Jurkat, Clone E6-1 (cell line): ENCODE measurements around the gene PRKCE.

Experiments used
- DNase-seq: peaks from one replicate; pipeline ENCODE4 v3.0.0-alpha.2; 2011; ENCODE audit warnings: low read depth, low spot score
- H3K4me3 ChIP-seq: 2 replicates; pipeline ENCODE4 v1.5.1; 2011; ENCODE audit warnings: mild to moderate bottlenecking, low read length, control low read depth, moderate library complexity

The PRKCE gene

GRCh38 chr2:45736757-45737704 is 85.6 kb downstream of the PRKCE start:
- no peak overlapping the region for H3K4me3 ChIP-seq
- no peak for DNase-seq

GRCh38 chr2:45739796-45740485 is 88.5 kb downstream of the PRKCE start:
- DNase-seq = no peak
- H3K4me3 ChIP-seq = no peak overlapping the region

- no peak overlapping the region for H3K4me3 ChIP-seq
- DNase-seq = no peak
Observed at GRCh38 chr2:45741161-45741850, 89.8 kb downstream of the PRKCE start.

- no peak overlapping the region for H3K4me3 ChIP-seq
- no peak for DNase-seq
Observed at GRCh38 chr2:45743531-45744396, 92.3 kb downstream of the PRKCE start.

GRCh38 chr2:45745231-45745630 is 93.8 kb downstream of the PRKCE start:
- no peak for DNase-seq
- no peak overlapping the region for H3K4me3 ChIP-seq

GRCh38 chr2:45746888-45747287 is 95.4 kb downstream of the PRKCE start:
- no peak overlapping the region for H3K4me3 ChIP-seq

GRCh38 chr2:45747363-45747762 is 95.9 kb downstream of the PRKCE start:
- H3K4me3 ChIP-seq = no peak overlapping the region
- no peak for DNase-seq

More at GRCh38 chr2:45746888-45747287, 95.4 kb downstream of the PRKCE start:
- no peak for DNase-seq

GRCh38 chr2:45748239-45748638 is 96.8 kb downstream of the PRKCE start:
- no peak for DNase-seq
- no peak overlapping the region for H3K4me3 ChIP-seq

GRCh38 chr2:45750001-45750400 is 98.5 kb downstream of the PRKCE start:
- no peak overlapping the region for H3K4me3 ChIP-seq
- no peak for DNase-seq

- H3K4me3 ChIP-seq = no peak overlapping the region
- no peak for DNase-seq
Observed at GRCh38 chr2:45750484-45750883, 99.0 kb downstream of the PRKCE start.

GRCh38 chr2:45753381-45753780 is 101.9 kb downstream of the PRKCE start:
- DNase-seq = no peak
- no peak overlapping the region for H3K4me3 ChIP-seq

- H3K4me3 ChIP-seq = no peak overlapping the region
- no peak for DNase-seq
Observed at GRCh38 chr2:45754131-45755010, 102.9 kb downstream of the PRKCE start.

- DNase-seq = no peak
- no peak overlapping the region for H3K4me3 ChIP-seq
Observed at GRCh38 chr2:45755585-45756335, 104.3 kb downstream of the PRKCE start.

- no peak for DNase-seq
- no peak overlapping the region for H3K4me3 ChIP-seq
Observed at GRCh38 chr2:45758018-45758417, 106.5 kb downstream of the PRKCE start.

GRCh38 chr2:45759310-45759851 is 107.9 kb downstream of the PRKCE start:
- DNase-seq = no peak
- H3K4me3 ChIP-seq = no peak overlapping the region

GRCh38 chr2:45761635-45762034 is 110.2 kb downstream of the PRKCE start:
- DNase-seq = no peak
- no peak overlapping the region for H3K4me3 ChIP-seq

GRCh38 chr2:45763255-45763654 is 111.8 kb downstream of the PRKCE start:
- no peak overlapping the region for H3K4me3 ChIP-seq
- no peak for DNase-seq
